ENCODE data around the gene ECM2. TPM values are rescaled to one million over a fixed set of nuclear protein-coding genes. Genes with fewer than 3 reads are reported as not detected.
A peak's percentile ranks its signal among the peaks of the same experiment; 100 is the strongest.

The ECM2 gene
- total and polyA plus RNA-seq, 2 of the 13 experiments (the other 11 are each of a cell fraction or from before 2014, with no cell fraction given) = 0.37 TPM; not detected in 1

- Histone ChIP-seq H4K20me1 (ENCODE audit: insufficient read depth, low read length) (no peaks in the 10 kb centered on the region), H2AFZ (ENCODE audit: low read length) (peak overlapping the region; percentile 68), H3K4me1 (ENCODE audit: insufficient read depth, low read length) (peaks cover 36% of the 10 kb centered on the region), H3K36me3 (replicated peaks in 1 of 2; ENCODE audit: control insufficient read depth in 1 of 2, insufficient read depth in 2 of 2, low read length in 2 of 2) (no peaks in the 10 kb centered on the region), H3K9me3 (ENCODE audit: low read length) (no peaks in the 10 kb centered on the region), H3K4me3 (replicated peaks in 1 of 3; ENCODE audit: insufficient read depth in 1 of 3, low read depth in 2 of 3, low read length in 3 of 3) (no peak overlapping the region), H3K27me3 (ENCODE audit: control insufficient read depth in 1 of 2, insufficient read depth in 2 of 2, low read length in 2 of 2) (no peaks in the 10 kb centered on the region), H3K27ac (ENCODE audit: extremely low read length, insufficient read depth, low read length) (no peak overlapping the region), H3K4me2 (ENCODE audit: low read depth, low read length) (peak overlapping the region; percentile 28; the same call in 1 of the 2 replicates), H3K79me2 (ENCODE audit: insufficient read depth, low read length) (no peaks in the 10 kb centered on the region), H3K9ac (ENCODE audit: insufficient read depth, low read depth, low read length) (no peak overlapping the region)
- ATAC-seq = peak; percentile 30; the same call in 1 of the 3 replicates
- ChIA-PET POLR2A (no interaction called here), CTCF (ENCODE audit: low intra/inter-chr PET ratio, low total read pairs) (no interaction called here)
- DNase-seq (ENCODE audit: low spot score) = no peak
- BruUV-seq (replicated peaks) = no TSS peak
- in situ Hi-C loops (cut with HindIII; ENCODE audit: extremely low pct_ligation_motif_present, low pct_unique_long_range_greater_than_20kb) (no loop called here), intact Hi-C loops (cut with micrococcal nuclease; ENCODE audit: unreplicated experiment) (no loop called here)
- TF ChIP-seq PAX8 (CRISPR knock-in tag; IDR thresholded peaks at IDR 0.05; ENCODE audit: borderline replicate concordance) (no peak), ZNF687 (CRISPR knock-in tag; IDR thresholded peaks at IDR 0.05) (no peak)
- no peak for FAIRE-seq
- WGBS (ENCODE audit: low lambda C conversion rate) = no CpG with 5 or more reads among the region's 1 CpG
These were observed 1.1 kb downstream of the ECM2 start for GRCh38 chr9:92534674-92535073.

GRCh38 chr9:92534204-92534603, 1.6 kb downstream of the ECM2 start:
- CTCF ChIA-PET (ENCODE audit: low intra/inter-chr PET ratio, low total read pairs) = no interaction called here
- FAIRE-seq = no peak
- H3K4me2 ChIP-seq (ENCODE audit: low read depth, low read length) = peak overlapping the region; percentile 28; the same call in 1 of the 2 replicates
- TF ChIP-seq ZSCAN5A (CRISPR knock-in tag; IDR thresholded peaks at IDR 0.05; ENCODE audit: borderline replicate concordance) = no peak
- TF ChIP-seq CREB1 (IDR thresholded peaks at IDR 0.05) = no peak
- no peak for TF ChIP-seq CREB1 (CRISPR knock-in tag; IDR thresholded peaks at IDR 0.05)
- no peak for TF ChIP-seq SP140L (CRISPR knock-in tag; IDR thresholded peaks at IDR 0.05; ENCODE audit: borderline replicate concordance)
- TF ChIP-seq ARID4A (CRISPR knock-in tag; IDR thresholded peaks at IDR 0.05; ENCODE audit: borderline replicate concordance) = no peak

More at GRCh38 chr9:92534204-92534603, 1.6 kb downstream of the ECM2 start:
- Histone ChIP-seq H3K79me2 (ENCODE audit: insufficient read depth, low read length) (no peaks in the 10 kb centered on the region), H3K27ac (ENCODE audit: extremely low read length, insufficient read depth, low read length) (no peak overlapping the region), H4K20me1 (ENCODE audit: insufficient read depth, low read length) (no peaks in the 10 kb centered on the region), H3K27me3 (ENCODE audit: control insufficient read depth in 1 of 2, insufficient read depth in 2 of 2, low read length in 2 of 2) (no peaks in the 10 kb centered on the region), H3K36me3 (replicated peaks in 1 of 2; ENCODE audit: control insufficient read depth in 1 of 2, insufficient read depth in 2 of 2, low read length in 2 of 2) (no peaks in the 10 kb centered on the region), H3K4me1 (ENCODE audit: insufficient read depth, low read length) (peaks cover 36% of the 10 kb centered on the region), H2AFZ (ENCODE audit: low read length) (peak overlapping the region; percentile 68), H3K4me3 (replicated peaks in 1 of 3; ENCODE audit: insufficient read depth in 1 of 3, low read depth in 2 of 3, low read length in 3 of 3) (no peak overlapping the region), H3K9ac (ENCODE audit: insufficient read depth, low read depth, low read length) (no peak overlapping the region), H3K9me3 (ENCODE audit: low read length) (no peaks in the 10 kb centered on the region)
- POLR2A ChIA-PET = no interaction called here
- in situ Hi-C loops (cut with HindIII; ENCODE audit: extremely low pct_ligation_motif_present, low pct_unique_long_range_greater_than_20kb) (no loop called here), intact Hi-C loops (cut with micrococcal nuclease; ENCODE audit: unreplicated experiment) (no loop called here)
- WGBS (ENCODE audit: low lambda C conversion rate) = 49% methylated on average over 3 of the region's 3 CpGs
- DNase-seq (ENCODE audit: low spot score) (no peak), ATAC-seq (no peak)
- BruUV-seq (replicated peaks) = no TSS peak

Measured in HepG2 (cell line).